NCI-H1417 (cell line): Measurements from ENCODE around the gene ZIC5.

Experiments
- DNase-seq, 3 experiments: peaks; one replicate each; lab custom pipeline; 2025; lab: John Stamatoyannopoulos, UW

ZIC5 gene

DNA sequence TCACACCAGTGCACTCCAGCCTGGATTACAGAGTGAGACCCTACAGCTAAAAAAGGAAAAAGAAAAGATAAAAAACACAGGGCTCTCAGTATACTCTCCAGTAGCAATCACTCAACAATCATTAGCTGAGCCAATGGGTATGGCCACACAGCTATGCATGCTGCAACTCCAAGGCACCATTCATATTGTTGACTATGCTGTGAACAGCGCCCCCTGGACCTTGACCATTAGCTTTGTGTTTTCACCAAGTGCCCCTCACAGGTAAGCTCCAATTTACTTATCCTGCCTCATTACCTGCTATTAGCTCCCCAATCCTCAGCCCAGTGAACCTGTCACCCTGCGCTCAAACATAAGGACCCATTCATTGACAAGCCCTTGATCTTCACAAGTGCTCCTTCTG lies 35.8 kb downstream of the ZIC5 start:
- no peak for DNase-seq

DNA sequence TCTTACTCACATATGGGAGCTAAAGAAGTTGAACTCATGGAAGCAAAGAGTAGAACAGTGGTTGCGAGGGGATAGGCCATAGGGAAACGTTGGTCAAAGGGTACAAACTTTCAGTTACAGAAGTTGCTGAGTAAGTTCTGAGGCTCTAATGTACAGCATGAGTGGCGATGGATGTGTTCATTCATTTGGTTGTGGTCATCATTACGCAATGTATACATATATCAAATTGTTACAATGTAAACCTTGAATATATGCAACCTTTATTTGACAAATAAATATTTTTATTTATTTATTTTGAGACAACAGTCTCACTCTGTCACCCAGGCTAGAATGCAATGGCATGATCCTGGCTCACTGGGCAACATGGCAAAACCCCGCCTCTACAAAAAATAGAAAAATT lies 38.7 kb downstream of the ZIC5 start:
- DNase-seq = no peak

DNA sequence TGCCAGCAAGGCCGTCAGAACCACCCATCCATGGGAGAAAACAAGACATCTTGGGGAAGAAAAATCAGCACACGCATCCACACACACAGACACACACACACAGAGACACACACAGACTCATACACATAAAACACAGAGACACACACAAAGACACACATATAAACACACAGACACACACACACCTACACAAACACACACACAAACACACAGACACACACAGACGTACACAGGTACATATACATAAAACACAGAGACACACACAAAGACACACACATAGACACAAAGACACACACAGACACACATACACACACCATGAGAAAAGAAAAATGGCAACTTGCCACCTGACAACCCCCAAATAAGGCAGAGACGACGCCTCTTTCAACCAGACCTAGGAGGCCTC lies 40.6 kb downstream of the ZIC5 start:
- peak in 1 of 3 experiments; percentile 69 for DNase-seq

DNA sequence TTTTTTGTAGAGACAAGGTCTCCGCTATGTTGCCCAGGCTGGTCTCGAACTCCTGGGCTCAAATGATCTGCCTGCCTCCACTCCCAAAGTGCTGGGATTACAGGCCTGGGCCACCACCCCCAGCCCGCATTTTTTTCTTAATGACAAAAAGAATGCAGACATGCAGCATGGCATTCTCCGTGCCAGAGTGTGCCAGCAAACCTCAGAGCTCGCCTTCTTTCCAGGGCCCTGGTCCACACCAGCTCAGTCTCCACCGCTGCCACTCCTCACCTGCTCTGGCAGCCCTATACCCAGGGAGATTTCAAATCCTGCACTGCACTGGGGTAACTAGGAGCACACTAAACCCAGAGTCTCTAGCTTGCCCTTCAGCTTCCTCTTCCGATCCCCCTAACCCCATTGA lies 41.7 kb downstream of the ZIC5 start:
- DNase-seq = no peak

DNA sequence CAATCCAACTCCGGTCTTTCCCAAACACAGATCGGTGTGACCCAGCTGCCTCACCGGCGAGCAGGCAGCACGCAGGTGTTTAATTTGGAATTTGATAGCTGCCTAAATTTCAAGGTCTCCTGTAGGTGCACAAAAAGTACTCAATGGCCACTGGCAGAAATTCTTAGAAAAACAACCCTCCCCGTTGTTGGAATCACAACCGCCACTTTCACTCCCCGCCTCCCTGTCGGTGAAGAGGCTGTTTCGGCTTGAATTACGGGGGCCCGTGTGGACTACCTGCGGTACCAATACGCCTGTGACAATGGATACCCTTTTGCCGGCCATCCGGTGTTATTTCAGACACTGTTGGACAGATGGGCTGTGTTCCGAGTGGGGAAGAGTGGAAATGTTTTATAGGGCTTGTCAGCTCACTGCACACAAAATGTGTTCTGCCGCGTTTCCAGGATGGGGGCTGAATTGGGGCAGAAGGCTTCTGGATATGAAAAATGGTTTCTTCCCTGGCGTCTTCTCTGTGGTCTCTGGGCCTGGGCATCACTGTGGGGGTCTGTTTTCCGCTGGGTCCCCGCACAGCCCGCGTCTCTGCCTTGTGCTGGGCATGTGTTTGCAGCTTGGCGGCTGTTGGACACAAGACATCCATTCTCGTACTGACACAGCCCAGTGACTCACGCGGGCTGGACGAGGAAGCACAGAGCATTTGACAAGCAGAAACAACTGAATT lies 45.4 kb downstream of the ZIC5 start:
- peak; percentile 92 to 97 (median 93) for DNase-seq

DNA sequence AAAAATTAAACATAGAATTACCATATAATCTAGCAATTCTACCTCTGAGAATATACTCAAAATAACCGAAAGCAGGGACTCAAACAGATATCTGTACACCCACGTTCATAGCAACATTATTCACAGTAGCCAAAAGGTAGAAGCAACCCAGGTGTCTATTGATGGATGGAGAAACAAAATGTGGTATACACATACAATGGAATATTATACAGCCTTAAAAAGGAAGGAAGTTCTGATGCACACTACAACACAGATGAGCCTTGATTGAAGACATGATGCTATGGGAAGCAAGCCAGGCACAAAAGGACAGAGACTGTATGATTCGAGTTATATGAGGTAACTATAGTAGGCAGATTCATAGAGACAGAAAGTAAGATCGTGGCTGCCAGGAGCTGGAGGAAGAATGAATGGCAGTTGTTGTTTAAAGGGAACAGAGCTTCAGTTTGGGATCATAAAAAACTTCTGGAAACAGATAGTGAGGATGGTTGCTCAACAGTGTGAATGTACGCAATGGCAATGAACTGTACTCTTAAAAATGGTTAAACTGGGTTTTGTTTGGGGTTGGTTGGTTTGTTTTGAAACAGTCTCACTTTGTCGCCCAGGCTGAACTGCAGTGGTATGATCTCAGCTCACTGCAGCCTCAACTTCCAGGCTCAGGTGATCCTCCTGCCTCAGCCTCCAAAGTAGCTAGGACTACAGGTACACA lies 47.5 kb downstream of the ZIC5 start:
- DNase-seq = no peak

DNA sequence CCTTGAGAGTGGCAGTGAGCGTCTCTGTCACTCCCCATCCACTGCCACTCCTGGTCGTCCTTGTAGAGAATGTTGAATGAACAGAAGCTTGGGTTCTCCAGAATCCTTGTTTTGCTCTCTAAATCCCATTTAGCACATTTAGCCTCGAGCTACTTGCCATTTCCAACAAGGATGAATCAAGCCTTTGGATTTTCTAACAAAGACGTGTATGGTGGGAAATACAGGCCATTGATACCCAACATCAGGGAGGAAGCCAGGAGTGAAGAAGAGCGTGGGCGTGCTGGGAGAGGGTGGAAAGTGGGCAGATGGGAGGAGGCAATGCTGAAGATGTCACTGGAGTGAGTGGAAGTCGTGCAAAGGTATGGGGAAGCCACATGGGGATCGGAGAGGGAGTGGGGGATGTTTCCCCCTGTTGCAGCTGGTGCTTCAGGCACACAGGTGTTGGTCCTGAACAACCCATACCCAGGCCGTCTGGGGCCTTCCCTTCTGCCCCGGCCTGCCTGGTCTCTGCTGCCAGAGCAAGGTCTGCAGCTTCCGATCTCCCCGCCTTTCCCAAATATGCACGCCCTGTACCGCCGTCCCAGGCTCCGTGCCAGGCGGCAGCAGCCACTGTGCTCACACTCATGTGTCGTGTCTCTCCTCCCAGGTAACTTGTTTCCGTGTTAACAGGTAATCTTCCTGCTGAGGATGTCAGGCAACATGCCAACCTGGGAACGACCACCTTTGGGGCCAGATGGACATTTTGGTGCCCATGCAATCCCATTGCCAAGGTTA lies 48.7 kb downstream of the ZIC5 start:
- DNase-seq = peak in 1 of 3 experiments; percentile 18

DNA sequence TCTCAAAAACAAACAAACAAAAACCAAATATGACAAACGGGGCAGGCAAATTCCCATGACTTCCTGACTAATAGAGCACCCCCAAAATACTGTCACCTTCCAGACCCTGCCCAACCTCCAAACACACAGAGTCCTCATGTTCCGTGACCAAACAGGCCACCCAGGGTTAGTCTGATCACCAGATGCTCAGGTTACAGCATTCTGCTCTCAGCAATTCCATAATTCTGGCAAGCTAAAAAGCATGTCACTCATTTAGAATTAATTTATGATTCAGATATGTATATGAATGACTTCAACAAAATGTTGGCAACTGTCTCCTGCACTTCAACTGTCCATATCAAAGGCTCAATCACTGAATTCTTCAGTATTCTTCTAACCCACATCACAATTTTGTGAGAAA lies 52.4 kb downstream of the ZIC5 start:
- no peak for DNase-seq

DNA sequence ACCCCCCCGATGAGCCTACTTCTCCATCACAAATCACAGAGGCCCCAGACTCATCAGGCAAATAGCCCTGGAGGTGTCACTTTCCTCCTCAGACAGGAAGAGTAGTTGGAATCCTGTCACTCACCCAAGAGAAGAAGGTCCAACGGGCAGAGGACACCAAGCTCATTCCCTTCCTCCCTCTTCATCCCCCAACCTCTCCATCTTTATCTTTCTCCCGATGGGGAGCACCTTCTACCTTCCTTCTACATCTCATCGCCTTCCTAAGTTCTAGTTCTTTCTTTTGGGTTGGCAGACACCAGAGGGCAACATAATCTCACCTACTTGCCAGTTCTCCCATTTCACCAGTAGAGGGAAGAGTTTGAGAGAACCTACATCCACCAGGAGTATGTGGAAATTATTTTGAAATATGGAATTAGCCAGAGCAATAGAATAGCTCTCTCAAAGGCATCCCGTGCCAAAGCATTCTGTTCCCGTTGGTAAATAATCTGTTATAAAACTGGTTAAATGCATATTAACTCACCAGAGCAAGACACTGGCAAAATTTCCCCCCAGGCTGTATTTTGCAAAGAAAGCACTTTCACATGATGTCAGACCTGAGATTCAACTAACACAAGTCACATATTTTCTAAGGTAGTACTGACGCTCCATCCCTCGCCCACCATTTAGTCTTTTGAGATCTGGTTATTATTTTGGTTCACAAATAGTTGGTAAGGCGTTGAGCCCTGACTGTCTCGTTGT lies 55.0 kb downstream of the ZIC5 start:
- peak; percentile 71 to 90 (median 87) for DNase-seq

DNA sequence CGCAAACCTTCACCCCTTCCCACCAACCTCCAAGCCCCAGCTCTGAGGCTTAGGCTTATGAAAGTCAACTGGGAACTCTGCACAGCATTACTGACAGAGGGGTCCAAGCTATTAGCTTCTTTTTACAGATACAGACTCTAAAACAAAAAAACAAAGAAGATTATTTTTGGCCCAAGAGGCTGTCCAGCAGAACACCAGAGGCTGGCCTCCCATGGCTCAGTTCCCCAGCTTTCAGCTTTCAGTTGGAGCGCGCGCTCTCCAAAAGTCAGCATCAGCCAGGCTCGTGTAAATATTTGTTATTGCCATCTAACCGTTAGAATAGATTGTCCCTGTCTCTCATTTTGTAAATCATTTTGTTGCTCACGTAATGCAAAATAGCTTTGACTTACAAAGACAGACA lies 58.4 kb downstream of the ZIC5 start:
- DNase-seq = peak in 2 of 3 experiments; percentile 56 to 76
